Esophagus muscularis mucosa (tissue), 3 donors: ENCODE measurements around the gene KRCC1.

Experiments used
- CTCF ChIP-seq, 3 experiments: fragments of 200-600 bp in 2 of 3; fragments of 450-650 bp in 1 of 3; sonication (generic) in 2 of 3; IDR thresholded peaks; one replicate each; pipeline ENCODE4 v1.5.1; 2017 to 2019; ENCODE audit warnings: antibody characterized with exemption in 3 of 3, mild to moderate bottlenecking in 2 of 3, moderate library complexity in 1 of 3
- POLR2A ChIP-seq: fragments of 450-650 bp; IDR thresholded peaks from one replicate; pipeline ENCODE4 v1.6.1; 2017; ENCODE audit warnings: antibody characterized with exemption, moderate library complexity, mild to moderate bottlenecking, low read depth
- POLR2AphosphoS5 ChIP-seq, 2 donors: sonication (generic); formaldehyde crosslinking; IDR thresholded peaks; one replicate each; pipeline ENCODE4 v1.6.1; 2017; ENCODE audit warnings: antibody characterized with exemption in 2 of 2

GRCh38 chr2:88085602-88086001 lies 30.0 kb upstream of the KRCC1 start:
- TF ChIP-seq POLR2A (no peak), CTCF (IDR thresholded peaks at IDR 0.05) (no peak), POLR2AphosphoS5 (IDR thresholded peaks at IDR 0.05) (no peak)
